GM18868 (cell line): ENCODE measurements around the gene LARP1.
"Not testable (repeated sequence)": the region's sequence is repeated elsewhere in the genome, so short reads cannot be mapped to it uniquely, and the experiment has no call there.

ENCODE experiments used
- ATAC-seq: cut with Tn5 transposase; IDR thresholded peaks from one replicate; pipeline ENCODE4 v1.9.1; 2021; ENCODE audit warnings: mild to moderate bottlenecking, moderate library complexity; ENCODE audit not compliant: unreplicated experiment

Gene LARP1

DNA sequence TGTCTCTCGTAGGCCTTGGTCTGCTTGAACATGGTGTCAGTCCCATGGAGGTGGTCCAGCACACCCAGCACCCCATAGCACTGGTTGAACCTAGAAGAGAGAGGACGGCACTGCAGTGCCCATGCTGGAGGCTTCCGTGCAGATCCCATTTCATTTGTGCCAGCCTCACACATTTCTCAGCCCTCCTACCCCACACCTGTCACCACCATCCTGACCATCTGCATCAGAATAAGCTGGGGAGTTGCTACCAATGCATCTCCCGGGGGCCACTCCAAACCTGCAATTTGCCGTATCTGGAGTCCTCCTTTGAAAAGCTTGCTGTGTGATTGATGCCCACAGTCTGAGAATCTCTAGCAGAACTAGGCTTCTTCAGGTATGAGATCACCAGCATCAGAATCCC is 65.2 kb downstream of the LARP1 start:
- no peak for ATAC-seq

DNA sequence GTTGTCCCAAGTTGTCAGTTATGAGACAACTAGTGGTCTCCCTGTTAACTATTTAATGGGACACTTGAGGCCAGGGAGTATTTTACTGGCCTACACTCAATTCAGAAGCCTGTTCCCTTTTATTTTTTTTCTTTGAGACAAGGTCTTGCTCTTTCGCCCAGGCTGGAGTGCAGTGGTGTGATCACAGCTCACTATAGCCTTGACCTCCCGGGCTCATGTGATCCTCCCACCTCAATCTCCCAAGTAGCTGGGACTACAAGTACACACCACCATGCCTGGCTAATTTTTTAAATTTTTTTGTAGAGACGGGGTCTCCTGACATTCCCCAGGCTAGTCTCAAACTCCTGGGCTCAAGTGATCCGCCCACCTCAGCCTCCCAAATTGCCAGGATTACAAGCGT is 67.7 kb downstream of the LARP1 start:
- not testable (repeated sequence) for ATAC-seq

DNA sequence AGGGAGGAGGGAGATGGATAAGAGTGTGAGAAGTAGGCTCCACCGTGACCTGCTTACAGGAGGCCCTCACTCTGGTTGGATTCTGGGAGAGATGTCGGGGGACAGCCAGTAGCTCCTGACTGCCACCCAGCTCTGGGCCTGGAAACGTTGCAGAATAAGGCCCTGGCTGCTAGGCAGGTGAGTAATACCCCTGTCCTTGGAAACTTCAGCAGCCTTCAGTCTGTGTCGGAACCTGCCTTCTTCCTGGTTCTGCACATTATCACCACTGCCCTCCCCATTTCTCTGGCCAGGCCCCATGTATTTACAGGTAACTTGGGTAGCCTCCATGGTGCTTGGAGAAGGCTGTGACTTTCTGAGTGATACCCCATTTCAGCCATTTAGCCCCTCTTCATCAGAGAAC is 68.4 kb downstream of the LARP1 start:
- no peak for ATAC-seq

DNA sequence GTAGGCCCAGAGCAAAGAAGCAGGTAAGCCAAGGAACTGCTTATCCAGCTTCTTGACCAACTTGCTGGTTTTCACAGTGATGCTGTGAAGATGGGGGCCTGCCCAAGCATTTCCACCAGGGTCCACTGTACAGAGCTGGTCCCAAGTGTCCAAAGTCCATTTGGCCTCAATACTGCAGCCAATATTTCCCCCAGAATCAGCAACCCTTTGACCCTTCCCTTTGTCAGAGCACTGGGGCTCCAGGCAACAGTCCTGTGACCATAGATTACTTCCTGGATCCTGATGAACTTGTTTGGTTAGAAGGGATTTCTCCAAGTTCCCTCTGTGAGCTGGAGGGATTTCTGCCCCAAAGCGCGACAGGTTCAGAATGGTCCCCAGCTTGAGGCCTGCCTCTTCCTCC is 68.9 kb downstream of the LARP1 start:
- no peak for ATAC-seq

DNA sequence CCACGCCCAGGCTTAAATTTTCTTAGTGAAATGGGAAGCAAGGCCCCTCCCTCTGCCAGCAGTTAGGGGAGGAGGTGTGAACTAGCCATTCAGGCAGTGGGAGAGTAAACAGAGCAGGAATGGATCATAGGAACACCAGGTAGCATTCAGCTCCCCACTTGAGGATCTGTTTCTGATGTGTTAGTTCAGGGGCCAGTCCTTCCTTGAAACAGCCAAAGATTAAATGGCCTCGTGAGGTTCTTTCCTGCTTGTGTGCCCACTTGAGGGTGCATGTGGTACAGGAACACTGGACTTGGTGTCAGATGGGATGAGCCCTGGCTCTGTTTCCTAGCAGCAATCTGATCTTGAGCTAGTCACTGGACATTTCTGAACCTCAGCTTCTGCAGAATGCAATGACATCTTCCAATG is 74.0 kb downstream of the LARP1 start:
- ATAC-seq: no peak

DNA sequence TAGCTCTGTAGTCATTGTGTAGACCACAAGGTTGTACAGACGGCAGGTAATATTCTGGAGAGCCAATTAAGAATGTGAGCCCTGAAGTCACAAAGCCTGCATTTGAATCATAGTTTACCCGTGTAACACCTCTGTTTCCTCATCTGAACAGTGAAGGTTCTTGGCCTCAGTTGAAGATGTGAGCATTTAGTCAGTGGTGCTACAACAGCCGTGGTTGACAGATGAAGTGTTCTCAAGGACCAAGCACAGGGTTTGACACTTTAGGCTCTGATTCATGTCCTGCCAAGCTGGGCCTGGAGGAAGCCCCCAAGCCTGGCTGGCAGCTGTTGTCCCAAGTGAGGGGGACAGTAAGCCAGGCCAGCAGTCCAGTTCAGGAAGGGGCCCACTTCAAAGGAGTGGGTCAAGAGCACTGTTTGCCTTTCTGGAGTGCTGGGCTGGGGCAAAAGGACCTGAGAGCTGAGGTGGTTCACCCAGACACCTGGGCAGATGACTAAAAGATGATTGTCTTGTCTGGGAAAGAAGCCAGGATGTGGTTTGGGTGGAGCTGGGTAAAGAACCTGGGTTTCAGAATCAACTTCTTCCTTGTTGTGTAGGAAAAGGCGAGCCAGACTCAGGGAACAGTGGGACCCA is 74.5 kb downstream of the LARP1 start:
- ATAC-seq: no peak

DNA sequence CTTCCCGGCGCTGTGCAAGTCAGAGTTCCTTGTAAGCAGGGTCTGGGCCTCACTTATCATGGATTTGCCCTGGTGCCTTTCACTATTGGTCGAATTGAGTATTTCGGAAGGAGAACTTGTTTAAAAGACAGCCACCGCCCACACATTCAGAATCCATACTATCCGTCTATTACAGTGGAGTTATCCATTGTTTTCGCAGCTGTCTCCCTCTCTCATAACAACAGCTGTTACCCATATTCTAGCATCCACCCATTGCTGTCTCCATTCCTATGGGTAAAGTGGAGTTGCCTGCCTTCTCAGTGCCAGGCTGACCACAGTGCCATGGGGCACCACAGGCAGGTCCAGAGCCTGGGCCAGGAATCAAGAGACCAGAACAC is 75.0 kb downstream of the LARP1 start:
- ATAC-seq: no peak

DNA sequence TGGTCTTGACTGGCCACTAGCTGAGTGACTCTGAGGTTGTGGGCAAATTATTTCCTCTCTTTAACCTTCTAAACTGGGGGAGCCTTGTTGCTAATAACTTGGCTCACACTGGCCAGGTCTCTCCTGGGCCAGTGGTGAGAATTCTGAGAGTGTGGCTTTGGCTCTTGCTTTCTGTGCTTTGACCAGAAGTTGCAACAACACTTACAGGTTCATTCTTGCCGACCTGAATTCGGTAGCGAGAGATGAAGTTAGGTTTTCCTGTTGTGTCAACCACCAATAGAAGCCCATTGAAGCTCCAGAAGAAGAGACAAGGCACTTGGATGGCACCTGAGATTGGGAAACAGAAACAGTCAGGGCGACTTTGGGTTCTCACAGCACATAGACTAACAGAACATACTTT is 75.4 kb downstream of the LARP1 start:
- no peak for ATAC-seq

DNA sequence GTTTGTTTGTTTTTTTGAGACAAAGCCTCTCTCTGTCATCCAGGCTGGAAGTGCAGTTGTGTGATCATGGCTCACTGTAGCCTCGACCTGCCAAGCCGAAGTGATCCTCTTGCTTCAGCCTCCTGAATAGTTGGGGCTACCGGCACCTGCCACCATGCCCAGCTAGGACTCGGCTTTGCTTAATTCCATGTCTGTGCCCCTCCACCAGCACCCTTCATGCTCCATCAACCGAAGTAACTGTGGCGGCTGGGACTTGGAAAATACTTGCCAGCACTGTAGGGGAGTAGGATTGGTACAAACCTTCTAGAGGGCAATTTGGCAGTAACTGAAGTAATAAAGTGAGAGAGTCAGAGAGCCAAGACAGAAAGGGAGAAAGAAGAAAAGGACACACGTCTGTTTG is 76.3 kb downstream of the LARP1 start:
- no peak for ATAC-seq

DNA sequence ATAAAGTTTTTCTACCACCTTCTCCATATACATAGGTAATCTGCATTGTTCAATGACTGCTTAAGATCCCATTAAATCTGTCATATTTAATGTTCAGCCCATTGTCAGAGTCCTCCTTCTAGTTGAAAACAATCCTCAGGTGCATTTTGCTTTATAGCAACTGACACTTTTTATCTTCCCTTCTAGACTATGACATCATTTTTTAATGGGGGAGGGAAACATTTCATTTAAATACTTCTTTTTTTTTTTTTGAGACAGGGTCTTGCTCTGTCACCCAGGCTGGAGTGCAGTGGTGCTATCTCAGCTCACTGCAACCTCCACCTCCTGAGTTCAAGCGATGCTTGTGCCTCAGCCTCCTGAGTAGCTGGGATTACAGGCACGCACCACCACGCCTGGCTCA is 77.6 kb downstream of the LARP1 start:
- not testable (repeated sequence) for ATAC-seq

DNA sequence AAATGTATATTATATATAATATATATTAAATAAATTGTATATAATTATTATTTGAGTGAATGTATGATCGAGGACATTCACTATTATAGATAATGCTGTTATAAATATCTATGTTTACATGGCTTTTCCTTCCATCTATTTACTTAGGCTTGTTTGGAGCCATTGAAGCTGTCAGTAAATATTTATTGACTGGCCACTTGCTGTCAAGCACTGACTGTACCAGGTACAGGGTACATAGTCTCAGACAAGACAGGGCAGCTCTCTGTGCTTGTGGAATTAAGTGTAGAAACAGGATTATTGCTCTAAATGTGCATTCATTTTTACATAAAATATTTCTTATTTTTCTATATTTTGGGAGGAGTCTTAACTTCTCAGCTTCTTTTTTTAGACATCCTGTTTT is 78.9 kb downstream of the LARP1 start:
- ATAC-seq: no peak

DNA sequence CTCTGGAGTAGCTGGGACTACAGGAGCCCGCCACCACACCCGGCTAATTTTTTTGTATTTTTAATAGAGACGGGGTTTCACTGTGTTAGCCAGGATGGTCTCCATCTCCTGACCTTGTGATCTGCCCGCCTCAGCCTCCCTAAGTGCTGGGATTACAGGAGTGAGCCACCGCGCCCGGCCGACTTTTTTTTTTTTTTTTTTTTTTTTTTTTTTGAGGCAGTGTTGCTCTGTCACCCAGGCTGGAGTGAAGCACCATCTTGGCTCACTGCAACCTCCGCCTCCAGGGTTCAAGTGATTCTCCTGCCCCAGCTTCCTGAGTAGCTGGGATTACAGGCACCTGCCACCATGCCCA is 80.5 kb downstream of the LARP1 start:
- not testable (repeated sequence) for ATAC-seq

DNA sequence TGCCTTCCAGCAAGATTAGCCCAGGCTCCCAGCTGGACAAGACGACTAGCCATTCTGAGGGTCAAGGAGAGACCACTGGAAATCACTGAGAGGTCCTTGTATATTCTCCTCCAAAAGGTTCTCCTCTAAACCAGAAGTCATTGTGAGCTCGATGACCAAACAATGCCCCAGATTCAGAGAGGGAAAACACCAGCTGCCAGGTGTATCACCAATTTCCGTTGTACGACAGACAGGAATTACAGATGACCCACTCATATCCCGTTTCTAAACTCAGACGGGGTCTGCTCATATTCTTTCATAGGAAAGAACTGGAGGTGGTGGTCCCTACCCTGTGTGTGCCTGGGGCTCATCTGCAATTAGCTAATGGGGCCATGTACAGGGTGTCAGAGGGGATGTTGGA is 81.0 kb downstream of the LARP1 start:
- ATAC-seq: no peak

DNA sequence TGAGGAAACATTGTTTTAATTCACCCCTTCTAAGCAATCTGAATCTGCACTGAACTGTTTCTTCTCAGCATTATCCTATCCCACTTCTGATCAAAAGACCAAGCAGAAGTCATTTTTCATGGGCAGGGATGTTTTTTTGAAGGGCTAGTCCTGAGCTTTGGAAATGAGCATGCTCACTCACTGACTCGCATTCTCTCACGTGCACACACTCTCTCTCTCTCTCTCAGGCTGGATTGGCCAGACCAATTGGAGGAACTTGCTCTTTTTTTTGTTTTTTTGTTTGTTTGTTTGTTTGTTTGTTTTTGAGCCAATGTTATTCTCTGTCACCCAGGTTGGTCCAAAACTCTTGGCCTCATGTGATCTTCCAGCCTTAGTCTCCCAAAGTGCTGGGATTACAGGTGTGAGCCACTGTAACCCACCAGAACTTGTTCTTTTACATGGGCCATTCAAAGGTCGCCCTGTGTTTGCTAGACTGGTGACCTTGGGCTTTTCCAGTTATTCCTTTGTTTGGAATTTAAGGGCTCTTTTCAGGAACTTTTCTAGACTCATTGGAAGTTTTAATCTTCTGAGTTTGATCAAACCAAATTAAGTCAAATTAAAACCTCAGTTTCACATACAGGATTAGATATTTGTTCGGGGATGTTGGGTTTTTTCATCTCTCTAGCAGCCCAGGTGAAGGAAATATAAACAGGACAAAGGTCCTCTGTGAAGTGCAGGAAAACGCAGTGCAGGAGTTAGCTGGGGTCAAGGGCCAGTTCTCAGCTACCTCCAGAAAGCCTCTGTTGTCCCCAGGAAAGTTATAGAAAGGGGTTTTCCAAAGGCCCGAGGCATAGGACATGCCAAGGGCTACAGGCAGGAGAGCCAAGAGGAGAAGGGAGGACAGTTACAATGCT is 82.1 kb downstream of the LARP1 start:
- no peak for ATAC-seq

DNA sequence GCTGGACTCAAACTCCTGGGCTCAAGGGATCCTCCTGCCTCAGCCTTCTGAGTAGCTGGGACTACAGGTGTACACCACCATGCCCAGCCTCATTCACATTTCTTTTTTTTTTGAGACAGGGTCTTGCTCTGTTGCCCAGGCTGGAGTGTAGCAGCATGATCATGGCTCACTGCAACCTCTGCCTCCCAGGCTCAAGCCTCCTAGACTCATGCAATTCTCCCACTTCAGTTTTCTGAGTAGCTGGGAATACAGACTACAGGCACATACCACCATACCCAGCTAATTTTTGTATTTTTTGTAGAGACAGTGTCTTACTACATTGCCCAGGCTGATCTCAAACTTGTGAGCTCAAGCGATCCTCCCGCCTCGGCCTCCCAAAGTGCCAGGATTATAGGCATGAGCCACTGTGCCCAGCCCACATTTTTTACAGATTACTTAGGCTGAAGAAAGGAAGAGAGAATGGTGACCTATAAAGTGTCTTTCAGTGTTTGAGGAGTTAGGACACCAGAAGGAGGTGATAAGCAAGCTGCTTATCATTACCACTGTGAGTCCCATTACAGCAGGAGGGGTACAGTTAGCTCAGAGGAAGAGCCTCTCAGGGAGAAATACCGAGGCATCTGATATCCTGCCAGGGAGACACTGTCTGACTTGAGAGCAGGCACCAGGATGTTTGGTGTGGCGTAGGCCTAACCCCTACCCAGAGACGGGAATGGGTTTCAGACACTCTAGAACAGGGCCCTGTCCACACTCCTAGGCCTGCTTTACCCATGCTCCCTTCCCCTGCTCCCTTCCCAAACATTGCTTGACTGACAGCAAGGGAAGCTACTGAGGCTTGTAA is 85.5 kb downstream of the LARP1 start:
- ATAC-seq: no peak

DNA sequence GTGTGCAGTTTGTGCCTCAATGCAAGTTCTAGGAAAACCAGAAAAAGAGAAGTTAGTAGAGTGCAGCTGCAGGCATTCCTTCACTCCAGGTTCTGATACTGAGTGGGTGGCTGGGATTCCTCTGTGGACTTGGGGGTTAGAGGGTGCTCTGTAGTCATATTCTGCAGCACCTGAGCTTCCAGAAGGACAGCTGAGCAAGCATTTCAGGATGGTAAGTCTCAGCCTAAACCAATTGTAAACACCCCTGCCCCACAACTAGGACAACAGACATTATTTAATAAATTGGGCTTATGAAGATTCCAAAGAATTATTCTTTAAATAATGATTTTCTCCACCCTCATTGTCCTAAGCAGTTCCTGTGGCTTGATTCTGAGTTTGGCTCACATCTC is 86.1 kb downstream of the LARP1 start:
- ATAC-seq: no peak

DNA sequence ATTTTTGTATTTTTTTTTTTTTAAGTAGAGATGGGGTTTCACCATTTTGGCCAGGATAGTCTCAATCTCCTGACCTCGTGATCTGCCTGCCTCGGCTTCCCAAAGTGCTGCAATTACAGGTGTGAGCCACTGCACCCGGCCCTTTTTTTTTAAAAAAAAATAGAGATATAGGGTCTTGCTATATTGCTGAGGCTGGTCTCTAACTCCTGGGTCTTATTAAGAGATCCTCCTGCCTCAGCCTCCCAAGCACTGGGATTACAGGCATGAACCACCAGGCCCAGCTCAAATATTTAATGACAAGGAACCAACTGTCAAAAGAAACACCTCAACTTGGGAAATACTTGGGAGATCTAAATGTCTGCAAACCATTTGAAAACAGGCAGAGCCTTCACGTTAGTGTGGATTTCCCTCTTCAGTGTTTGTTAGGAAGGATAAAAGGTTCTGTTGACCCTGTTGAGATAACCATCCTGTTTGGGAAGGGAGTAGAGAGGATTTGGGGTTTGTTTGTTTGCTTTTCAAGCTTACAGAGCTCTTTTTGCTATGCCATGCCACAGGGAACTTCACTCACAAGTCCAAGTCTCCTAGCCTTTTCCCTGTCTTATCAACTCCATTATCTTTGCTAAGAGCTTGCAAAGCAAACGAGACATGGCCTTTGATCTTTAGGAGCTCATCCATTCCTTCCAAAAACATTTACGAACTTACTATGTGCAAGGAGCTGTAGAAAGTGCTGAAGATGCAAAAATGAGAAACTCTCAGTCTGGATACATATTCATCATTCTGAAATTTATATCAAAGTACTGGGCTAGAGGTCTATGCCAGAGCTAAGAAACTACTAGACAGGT is 87.7 kb downstream of the LARP1 start:
- no peak for ATAC-seq

DNA sequence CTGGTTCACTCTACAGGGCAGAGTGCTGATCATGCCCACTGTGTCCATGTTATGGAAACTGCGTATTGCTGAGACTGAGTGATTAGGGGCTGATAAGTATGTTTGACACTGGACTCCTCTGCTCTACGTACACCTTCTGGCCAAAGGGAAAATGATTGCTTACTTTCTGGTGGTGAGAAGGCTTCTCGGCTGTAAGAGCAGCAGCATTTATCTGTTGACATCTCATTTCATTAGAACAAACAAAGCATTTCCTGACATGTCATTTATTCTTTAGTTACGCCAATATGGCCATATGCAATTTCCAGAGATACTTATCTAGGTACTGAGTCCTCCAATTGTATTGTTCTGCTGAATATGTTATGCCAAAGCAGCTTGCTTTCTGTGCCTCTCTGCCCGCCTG is 89.6 kb downstream of the LARP1 start:
- ATAC-seq: no peak

DNA sequence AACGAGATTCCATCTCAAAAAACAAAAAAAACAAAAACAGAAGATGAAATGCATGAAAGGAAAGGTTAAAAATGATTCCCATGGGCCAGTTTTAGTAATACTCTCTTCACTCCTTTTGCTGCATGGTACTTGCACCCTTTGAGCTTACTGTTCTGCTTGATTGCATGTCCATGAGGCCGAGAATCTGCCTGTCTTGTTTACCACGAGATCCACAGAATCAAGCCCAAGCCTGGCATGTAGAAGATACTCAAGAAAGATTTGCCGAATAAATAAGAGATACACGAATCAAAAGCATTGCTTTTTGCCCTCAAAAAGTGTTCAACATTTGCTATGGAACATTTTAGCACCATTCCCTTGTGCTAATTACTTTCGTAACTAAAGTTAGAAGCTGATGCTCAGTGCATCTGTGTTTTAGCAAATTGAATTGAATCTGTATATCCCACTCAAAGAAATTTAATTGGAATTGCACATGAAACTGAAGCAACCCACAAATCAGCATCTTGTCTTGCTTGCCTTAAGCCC is 94.1 kb downstream of the LARP1 start:
- no peak for ATAC-seq

DNA sequence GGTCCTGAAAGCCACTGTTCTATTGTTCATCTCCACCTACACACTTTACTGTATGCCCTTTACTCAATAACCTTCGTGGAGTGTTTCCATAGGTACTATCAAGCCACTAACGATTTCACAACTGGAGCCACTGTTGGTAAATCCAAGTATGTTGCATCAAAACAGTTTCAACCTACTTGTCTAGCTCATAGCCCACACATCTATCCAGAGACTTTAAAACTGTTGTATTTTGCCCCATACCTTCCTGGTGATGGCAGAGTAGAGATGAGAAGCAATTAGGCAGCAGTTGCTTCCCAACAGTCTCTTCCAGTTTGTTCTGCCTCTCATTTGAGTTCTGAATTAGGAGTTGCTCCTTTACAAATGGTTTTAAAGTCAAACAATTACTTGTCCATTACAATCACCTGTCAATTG is 94.6 kb downstream of the LARP1 start:
- ATAC-seq: no peak
